Inferior parietal cortex (tissue), 1 donor: ENCODE results near the gene ERICH6.
A peak's percentile ranks its signal among the peaks of the same experiment; 100 is the strongest.

ENCODE experiments used
- DNase-seq: peaks from one replicate; pipeline ENCODE4 v3.0.0-alpha.2; 2016; ENCODE audit errors: extremely low spot score

ERICH6 gene

DNA sequence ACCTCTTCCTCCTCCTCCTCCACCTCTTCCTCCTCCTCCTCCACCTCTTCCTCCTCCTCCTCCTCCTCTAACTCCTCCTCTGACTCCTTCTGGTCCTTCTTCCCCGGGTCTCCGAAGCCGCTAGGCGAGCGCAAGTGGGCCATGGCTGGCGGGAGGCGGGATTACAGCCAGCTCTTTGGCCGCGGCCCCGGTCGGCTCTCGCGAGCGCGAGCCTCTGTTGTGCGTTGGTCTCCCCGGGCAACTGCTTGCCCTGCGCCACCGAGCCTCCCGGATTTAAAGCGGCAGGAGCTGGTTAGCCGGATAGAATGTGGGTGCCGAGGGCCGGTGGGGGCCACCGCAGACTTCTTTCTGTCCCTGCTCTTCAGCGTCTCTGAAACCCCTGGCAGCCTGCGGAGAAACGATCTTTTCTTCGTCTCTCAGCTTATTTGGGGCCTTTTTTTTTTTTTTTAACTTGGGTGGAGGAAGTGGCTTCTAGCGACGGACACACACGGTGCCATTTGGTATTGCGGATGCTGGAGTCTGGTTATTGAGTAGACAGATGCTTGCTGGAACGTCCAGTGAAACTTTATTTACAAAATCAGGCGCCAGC lies at the start of gene ERICH6:
TSS of gene ERICH6 (minus strand) at position 165 of the 589 bp plus-strand sequence. CDS start at position 143, 22 bp downstream.
- DNase-seq = peak; percentile 75

- DNase-seq = no peak
Measured at GRCh38 chr3:150751781-150752263, 48.1 kb upstream of the ERICH6 start.

DNA sequence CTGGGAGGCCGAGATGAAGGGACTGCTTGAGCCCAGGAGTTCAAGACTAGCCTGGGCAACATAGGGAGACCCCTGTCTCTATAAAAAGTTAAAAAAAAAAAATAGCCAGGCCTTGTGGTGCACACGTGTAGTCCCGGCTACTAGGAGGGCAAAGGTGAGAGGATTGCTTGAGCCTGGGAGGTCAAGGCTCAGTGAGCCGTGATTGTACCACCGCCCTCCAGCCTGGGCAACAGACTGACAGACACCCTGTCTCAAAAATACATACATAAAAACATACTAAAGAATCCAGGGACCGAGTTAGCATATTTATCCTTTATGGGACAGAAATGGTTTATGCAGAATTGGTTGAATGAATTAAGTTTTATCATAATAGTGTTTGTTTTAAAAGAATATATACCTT lies 45.5 kb upstream of the ERICH6 start:
- DNase-seq = no peak

DNA sequence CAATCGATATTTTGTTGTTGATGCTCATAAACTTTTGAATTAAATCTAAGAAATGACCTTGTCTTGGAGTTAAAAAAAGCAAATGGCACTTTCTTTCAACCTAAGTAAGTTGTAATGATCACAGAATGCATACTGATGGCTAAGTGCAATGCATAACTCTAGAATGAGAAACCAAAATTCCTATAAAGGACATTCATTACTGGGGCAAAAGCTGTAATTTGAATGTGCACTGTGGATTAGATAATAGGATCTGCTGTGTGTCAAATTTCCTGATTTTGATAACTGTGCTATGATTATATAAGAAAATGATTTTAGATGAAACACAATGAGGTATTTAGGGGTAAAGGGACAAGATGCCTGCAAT lies 44.9 kb upstream of the ERICH6 start:
- DNase-seq = no peak

- no peak for DNase-seq
Measured at GRCh38 chr3:150747886-150748683, 44.4 kb upstream of the ERICH6 start.

DNA sequence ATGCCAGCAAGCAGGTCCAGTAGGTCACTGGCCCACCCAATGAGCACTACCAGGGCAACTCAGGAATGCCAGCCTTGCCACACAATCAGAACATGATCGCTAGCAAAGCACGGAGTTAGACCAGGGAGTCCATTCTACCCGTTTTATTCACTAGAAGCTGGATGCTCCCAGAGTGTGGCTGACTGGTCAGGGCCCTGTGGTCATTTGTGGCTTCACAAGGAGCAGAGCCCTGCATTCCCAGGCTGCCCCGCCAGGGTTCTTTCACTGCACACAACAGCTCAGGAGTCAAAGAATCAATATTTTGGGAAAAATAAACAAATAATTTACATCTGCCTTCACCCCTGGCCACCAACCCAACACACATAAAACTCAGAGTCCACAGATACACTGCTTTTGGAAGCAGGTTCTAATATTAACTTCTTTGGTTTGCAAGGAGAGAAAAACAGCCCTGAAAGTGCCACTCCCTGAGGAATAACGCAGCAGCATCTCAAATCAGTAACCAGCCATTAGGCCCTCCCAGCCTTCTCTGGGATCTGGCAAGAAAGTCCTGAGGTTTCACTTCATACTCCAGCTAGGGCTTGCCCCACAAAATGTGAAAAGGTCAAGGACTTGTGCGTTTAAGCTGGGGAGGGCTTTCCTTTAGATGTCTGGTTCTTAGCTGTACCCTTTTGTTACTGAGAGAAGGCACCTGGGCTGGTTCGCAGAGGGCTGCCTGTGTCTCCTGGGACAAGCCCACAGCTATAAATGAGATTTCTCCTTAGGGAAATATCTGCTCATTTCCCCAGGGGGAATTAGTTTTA lies 43.3 kb upstream of the ERICH6 start:
- no peak for DNase-seq

- DNase-seq = no peak
Measured at GRCh38 chr3:150745832-150746231, 42.1 kb upstream of the ERICH6 start.

DNA sequence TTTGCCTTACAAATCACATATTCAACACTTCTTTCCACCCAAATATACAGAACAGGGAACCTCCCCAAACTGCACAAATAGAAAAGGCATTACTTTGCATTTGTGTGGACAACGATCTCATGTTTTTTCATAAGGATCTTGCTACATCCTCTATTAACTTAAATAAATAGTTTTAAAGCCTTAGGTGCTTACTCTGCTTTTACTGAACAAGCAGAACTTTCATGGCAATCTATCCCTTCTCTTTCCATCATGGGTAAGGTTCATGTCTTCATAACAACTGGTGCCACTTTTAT lies 41.1 kb upstream of the ERICH6 start:
- DNase-seq = no peak

GRCh38 chr3:150744041-150744918 lies 40.6 kb upstream of the ERICH6 start:
- no peak for DNase-seq

DNA sequence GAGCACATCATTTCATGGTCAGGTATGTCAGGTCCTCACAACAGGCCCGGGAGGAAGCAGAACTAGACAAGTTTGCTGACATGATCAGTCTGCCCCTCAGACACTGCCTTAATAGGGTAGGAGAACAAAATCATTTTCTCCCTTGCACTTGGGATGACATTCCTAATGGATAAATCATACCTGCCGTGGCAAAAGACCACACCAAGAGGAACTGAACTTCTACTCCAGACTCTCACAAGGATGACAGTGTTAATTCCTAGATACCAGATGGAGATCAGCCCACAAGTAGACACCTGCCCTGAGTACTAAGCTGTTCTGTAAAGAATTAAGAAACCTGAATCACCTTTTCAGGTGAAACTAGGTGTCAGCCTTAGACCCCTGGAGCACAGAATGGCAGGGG lies 39.8 kb upstream of the ERICH6 start:
- DNase-seq = no peak

DNA sequence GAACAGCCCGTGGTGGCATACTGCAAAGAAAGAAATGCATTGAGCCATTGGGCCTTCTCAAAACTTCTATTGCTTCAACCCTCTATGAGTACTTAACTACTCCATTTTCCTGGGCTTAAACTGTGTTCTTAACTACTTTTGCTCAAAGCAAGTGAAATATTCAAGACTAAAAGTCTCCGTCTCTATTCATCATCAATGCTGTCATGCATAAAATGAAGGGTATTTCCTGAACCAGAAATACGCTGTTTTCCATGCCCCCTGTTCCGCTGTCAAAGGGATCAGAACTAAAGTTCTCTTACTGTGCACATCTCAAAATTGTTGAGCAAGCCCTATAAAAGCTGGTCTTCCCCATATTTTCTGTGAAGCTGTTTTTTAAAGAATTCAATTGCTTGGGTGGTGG lies 39.0 kb upstream of the ERICH6 start:
- no peak for DNase-seq

GRCh38 chr3:150742141-150742523 lies 38.4 kb upstream of the ERICH6 start:
- no peak for DNase-seq

GRCh38 chr3:150741497-150742140 lies 37.9 kb upstream of the ERICH6 start:
- no peak for DNase-seq

- DNase-seq = no peak
Measured at GRCh38 chr3:150740733-150741496, 37.2 kb upstream of the ERICH6 start.

DNA sequence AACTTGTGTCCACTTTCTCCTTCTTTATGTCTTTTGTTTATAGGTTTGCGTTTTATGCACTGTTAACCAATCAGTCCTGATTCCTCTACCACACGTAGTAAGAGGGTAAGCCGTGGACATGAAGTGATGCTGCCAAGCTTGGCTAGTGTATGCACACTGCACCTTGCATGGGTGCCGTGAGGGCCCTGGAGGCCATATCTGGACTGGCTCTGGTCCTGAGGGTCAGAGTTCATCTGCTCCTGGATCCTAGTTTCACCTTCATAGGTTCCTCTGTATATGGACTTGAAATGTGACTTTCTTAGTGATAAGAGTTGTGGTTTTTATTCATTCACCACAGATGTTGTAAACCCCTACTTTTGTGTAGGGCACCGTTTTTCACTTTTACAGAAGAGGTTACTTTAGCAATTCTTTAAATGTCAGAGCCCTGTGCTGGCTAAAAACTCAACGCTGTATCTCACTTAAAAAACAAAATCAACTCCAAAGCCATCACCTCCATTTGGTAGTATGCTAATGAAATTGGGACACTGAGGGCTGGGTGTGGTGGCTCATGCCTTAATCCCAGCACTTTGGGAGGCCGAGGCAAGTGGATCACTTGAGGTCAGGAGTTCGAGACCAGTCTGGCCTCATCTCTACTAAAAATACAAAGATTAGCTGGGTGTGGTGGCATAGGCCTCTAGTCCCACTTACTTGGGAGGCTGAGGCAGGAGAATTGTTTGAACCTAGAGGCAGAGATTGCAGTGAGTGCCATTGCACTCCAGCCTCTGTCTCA lies 36.3 kb upstream of the ERICH6 start:
- DNase-seq = no peak

GRCh38 chr3:150739200-150739863 lies 35.6 kb upstream of the ERICH6 start:
- DNase-seq = no peak

- no peak for DNase-seq
Measured at GRCh38 chr3:150738688-150739087, 35.0 kb upstream of the ERICH6 start.

DNA sequence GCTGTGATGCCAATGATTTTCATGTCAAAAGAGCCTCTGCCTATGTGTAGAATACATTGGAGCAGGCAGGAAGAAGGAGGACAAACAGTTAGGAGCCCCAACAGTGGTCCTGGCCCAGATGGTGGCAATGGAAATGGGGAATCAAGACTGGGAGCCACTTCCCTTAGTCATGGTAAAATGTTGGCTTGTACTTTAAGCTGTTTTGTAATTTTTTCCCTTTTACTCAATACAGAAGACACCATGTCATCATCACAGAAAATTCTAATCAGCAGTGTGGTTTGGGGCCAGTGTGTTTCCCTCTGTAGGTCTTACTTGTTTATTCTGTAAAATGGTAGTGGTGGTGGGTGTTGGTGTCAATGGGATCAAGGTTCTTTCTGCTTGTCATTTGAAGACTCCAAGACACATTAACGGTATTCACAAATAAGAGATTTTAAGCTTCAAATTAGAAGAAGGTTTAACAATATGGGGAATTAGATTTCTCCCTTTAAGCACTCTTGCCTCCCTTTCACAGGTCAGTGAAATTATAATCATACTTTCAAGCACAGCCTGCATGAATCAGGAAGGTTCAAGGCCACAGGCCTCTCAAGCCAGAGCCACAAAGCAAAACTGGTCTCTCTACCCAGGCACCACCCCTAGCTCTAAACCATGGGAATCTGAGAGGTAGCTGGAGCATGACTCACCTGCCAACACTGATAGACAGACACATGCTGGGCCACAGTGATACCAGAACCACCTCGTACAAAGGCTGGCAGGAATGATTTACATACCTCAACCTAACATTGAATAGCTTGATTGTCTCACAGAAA lies 34.4 kb upstream of the ERICH6 start:
- DNase-seq = no peak
